ENCODE results near the gene AQP6.

AQP6 gene

DNA sequence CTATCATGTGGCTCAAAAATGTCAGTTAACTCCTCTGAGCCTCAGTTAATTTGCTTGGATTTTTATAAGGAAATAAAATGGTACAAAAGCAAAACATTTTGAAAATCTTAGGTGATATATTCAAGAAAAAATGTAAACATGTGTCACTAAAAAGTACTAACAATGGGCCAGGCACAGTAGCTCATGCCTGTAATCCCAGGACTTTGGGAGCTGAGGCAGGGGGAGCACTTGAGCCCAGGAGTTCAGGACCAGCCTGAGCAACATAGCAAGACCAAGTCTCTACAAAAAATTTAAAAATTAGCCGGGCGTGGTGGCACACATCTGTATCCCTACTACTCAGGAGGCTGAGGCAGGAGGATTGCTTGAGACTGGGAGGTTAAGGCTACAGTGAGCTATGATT is 25.7 kb downstream of the AQP6 start:
- no peak for DNase-seq (ENCODE audit: low spot score)

DNA sequence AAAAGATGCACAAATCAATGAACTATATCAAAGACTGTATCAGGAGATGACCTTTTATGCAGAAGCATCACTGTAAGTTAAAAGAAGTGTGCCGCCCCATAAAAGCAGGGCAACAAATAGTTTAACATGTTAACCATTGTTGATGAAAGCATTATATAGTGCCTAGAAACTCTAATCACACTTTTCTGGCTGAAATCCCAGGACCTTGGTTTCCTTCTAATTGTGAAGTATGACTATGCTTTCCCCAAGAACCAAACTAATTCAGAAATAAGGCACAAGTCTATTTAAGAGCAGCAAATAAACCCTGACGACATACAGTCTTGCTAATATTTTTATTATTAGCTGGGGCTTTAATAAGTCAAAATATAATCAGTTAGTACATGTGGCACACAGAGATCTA is 30.8 kb downstream of the AQP6 start:
- no peak for DNase-seq (ENCODE audit: low spot score)

DNA sequence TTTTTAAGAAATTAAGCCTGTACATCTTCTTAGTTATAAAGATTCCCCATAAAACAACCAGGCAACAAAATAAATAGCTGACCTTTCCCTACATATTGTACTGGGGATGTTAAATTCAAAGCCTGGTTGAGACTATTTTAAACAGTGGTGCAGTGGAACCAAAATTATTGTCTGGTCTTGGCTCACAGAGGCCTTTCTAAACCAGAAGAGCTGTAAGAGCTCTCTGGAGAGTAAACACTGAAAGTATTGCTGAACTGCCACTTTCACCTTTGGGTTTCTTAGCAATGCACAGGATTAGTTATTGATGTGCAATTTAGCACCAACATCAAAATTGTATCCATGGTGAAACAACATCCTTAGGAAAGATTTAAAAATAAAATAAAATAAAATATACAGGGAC is 31.9 kb downstream of the AQP6 start:
- DNase-seq (ENCODE audit: low spot score) = no peak

DNA sequence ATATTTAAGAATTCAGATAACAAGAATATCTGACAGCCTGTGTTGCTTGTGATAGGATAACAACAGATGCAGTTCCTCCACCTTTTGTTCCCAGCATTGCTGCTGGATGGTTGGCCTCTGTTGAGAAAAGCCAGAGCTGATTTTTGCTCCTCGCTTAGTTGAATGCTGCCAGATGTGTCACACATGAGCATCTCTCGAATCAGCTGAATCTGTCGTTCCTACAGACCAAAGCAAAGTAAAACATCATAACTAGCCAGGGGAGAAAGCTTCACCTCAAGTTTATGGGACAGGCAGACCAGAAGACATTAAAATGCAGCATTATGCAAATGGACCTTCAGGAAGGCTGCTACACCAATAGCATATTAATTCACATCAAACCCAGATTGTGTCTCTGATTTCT is 32.4 kb downstream of the AQP6 start:
- DNase-seq (ENCODE audit: low spot score) = no peak

DNA sequence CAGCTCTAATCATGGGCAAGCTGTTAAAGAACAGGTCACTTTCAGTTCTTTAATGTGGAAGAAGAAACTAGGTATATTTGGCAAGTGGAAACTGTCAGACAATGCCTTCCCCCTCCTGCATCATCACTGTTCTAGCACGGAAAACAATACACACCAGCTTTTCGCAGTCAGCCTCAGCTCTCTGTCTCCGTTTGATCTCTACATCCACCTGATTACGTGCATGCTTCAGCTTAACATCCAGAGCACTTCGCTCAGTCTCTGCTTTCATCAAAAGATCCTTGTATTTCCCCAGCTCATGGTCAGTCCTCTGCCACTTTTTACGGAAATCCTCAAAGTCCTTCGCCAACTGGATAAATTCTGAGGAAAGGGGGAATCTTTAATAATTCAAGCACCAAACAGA is 33.5 kb downstream of the AQP6 start:
- no peak for DNase-seq (ENCODE audit: low spot score)

DNA sequence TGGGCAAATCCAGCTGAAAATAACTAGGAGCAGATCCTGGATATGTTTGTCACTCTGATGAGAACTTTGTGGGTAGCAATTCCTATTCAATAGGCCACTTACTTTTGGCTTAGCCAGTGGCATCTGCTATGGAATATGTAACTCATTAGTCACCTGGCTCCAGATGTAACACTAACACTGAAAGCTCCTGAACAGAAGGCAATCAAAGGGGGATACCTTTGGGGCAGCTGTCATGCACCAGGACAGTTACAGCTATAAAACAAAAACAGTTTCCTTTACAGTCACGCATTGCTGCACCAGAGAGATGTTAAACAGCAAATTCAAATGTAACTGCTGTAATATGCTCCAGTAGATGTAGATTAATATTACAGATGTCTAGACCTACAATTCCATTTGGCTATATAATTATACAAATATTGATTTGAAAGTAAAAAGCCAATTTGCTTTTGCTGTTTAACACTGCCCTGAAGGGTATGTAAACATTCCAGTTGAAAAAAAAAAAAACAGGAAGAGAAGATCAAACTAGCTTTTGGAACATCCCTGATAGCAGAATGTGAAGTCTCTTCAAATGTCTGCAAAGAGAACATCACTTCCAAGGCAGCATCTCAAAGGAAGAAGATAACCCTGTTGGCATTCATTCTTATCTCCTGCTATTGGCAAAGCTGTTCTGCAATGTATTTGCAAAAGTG is 34.2 kb downstream of the AQP6 start:
- peak; percentile 80 for DNase-seq (ENCODE audit: low spot score)

DNA sequence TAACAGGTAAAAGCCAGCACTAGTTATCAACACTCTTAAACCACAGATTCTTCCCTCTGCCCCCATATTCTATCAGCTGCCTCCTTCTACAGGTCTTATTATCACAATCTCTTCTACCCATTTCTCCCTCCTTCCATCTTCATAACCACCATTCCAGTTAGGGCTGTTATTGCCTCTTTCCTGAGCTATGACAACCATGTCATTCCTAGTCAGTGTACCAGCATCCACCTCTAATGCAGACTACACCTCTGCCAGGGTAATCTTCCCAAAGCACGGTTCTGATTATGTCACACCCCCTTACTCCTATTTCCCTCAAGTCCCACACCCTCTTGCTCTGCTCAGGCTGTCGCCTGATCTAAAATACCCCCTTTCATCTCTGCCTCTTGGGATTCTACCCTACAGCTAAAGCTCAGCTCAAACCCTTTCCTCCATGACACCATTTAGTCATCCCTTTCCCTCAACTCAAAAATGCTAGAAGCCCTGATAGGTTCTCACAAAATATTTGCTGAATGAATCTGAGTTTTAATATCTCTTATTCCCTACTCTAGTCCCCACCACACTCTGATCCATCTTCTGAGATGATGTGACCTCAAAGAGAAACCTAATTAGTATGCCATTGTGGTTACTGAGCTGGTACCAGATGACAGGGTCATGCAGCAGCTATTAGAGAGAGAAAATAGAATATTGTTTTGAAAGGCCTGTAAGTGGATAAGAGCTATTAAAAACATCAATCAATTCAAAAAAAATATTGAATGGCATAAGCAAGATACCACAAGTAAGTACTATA is 40.8 kb downstream of the AQP6 start:
- no peak for DNase-seq (ENCODE audit: low spot score)

DNA sequence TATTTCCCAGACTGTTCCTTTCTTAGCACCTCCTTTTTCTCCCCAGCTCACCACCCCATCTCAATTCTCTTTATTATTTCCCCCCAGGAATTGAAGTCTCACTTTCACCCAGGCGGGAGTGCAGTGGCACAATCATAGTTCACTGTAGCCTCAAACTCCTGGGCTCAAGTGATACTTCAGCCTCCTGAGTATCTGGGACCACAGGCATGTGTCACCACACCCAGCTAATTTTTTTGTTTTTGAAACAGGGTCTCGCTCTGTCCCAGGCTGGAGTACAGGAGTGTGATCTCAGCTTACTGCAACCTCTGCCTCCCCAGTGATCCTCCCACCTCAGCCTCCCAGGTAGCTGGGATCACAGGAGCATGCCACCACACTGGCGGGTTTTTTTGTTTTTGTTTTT is 41.6 kb downstream of the AQP6 start:
- DNase-seq (ENCODE audit: low spot score) = no peak

DNA sequence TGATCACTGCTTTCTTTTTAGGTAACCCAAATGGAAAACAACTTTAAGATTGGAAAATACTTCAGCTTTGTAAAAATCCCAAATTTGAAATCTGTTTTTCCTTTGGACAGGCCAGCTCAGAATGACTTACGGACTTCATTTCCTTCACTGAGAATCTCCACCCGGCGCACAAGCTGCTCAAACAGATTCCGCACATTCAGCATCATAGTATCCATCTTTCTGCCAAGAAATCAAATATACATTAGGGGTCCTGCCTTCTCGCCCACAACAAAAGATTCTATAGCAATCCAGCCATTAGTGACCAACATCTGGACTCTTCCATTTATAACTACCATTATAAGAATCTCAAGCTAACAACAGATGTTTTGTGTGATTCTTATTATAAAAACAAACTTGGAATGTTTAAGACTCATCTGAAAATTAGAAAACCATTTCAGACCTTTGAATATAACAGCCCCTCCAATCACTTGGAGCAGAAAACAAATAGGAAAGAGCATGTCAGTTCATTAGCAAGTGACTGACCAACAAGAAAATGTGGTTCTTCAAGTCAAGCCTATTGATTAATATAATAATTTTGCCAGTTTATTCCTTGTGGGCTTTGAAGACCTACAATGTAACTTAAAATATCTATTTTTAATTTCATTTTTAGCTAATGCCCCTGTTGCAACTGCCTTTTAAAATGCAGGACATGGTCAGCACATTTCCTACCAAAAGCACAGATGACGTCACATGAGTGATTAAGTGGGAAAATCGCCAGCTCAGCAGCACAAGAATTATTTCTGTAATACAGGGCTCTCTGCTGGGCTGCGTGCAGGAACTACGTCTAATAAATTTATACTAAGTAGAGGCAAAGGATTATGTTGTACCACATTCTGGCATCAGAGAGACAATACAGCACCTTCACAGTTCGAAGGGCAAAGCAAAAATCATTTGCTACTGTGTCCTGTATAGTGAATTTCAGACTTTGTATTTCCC is 44.0 kb downstream of the AQP6 start:
- DNase-seq (ENCODE audit: low spot score) = peak; percentile 59

DNA sequence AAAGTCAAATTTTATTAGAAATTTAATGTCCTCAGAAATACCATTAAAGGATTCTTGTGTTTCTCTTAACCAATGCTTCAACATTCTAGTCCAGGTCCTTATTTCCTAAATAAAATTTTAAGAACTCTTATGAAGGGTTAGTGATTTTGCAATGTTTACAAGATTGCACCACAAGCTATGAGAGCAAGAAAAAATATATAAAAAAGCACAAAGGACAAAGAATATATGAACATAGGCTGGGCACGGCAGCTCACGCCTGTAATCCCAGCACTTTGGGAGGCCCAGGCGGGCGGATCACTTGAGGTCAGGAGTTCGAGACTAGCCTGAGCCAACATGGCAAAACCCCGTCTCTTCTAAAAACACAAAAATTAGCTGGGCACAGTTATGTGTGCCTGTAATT is 44.9 kb downstream of the AQP6 start:
- DNase-seq (ENCODE audit: low spot score) = no peak

DNA sequence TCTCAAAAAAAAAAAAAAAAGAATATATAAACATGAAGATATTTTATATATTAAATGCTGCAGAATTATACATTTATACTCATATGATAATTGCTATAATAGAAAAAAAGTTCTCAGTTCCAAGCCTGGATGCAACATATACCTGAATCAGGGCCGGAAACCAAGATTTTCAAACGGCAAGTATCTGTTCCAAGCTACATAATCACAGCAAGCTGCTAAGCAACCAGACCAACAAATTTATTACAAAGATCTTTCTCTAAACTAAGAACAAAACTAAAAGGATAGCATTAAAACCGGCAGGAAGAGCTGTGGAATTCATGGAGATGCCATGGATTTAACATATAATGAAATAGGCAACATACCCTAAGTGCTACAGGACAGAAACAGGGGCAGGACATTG is 45.4 kb downstream of the AQP6 start:
- no peak for DNase-seq (ENCODE audit: low spot score)

DNA sequence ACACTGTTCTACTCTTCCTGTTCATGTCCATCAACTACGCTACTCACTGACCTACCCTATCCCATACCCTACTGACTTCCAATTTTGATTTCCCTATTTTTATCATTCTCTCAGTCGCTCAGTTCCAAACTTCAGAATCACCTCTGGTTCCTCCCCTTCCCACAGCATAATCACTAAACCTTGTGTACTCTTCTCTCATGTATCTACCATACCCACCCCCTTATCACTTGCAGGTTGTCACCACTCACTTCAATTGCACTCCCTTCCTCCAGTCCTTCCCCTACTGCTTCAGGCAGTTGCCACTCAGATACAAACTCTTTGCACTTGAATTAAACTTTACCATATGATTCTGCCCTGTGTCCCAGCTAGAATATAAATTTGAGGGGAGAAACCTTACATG is 46.2 kb downstream of the AQP6 start:
- no peak for DNase-seq (ENCODE audit: low spot score)

DNA sequence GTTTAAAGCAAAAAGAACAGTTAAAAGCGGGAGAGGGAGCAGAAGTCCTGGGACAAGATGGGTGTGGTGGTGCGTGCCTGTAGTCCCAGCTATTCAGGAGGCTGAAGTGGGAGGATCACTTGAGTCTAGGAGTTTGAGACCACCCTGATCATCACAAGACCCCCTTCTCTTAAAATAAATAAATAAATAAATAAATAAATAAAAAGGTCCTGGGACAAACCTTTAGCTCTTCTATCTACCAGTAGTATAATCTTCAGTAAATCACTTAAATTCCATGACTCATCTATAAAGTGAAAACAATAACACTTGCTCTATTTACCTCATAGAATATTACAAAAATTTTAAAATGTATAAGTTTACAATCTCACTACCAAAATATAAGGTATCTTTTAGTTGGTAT is 46.8 kb downstream of the AQP6 start:
- DNase-seq (ENCODE audit: low spot score) = no peak

DNA sequence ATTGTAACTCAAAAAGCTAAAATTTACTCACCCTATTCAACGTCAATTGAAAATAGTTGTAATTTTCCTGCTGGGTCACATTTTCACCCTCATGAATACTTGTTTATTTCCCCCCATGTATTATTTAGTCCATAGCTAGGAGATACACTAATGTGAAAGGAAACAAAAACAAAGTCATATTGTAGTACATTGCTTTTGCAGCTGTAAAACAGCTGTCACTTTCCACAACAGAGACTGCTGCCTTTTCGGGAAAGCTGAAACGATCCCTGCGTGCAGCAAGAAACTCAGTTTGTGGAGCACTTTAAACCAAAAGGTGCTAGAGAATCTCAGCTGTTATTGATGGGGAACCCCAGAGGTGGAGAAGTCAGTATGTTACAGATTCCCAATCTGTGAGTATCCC is 48.3 kb downstream of the AQP6 start:
- DNase-seq (ENCODE audit: low spot score) = no peak

DNA sequence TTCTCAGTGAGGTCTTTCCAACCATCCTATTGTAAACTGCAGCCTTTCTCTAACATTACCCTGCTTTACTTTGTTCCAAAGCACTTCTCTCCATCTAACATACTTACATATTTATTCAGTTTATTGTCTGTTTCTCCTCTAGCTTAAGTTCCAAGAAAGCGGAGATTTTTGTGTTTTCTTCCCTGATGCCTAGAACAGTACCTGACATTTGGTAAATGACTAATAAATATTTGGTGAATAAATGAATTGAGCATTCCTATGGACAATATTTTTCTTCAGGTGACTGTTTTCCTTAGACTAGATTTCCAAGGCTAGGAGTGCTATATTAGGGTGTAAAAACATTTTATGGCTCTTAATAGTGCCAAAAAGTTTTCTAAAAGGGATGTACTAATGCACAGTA is 50.2 kb downstream of the AQP6 start:
- DNase-seq (ENCODE audit: low spot score) = no peak

DNA sequence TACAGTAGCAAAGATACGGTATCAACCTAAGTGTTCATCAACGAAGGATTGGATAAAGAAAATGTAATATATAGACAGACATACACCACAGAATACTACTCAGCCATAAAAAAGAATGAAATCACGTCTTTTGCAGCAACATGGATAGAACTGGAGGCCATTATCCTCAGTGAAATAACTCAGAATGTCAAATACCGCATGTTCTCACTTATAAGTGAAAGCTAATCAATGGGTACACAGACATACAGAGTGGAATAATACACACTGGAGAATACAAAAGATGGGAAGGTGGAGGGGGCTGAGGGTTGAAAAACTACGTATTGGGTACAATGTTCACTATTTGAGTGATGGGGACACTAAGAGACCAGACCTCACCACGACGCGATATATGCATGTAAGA is 51.5 kb downstream of the AQP6 start:
- no peak for DNase-seq (ENCODE audit: low spot score)

DNA sequence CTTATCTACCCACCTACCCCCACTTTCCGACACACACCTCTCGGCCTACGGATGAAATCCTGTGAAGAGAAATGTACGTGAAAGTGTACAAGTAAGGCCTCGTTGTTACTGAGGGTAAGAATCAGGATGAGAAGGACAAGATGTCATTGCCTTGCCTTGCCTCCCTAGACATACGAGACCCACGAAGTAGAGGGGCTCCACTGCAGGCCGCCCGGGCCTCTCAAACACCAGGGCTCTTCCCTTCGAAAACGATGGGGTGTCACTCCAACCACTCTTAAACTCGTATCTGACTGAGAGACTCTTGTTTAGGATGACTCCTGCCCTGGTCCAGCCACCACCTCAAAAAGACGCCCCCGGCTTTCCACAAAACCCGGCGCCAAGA is 52.0 kb downstream of the AQP6 start:
- peak; percentile 23 for DNase-seq (ENCODE audit: low spot score)

DNA sequence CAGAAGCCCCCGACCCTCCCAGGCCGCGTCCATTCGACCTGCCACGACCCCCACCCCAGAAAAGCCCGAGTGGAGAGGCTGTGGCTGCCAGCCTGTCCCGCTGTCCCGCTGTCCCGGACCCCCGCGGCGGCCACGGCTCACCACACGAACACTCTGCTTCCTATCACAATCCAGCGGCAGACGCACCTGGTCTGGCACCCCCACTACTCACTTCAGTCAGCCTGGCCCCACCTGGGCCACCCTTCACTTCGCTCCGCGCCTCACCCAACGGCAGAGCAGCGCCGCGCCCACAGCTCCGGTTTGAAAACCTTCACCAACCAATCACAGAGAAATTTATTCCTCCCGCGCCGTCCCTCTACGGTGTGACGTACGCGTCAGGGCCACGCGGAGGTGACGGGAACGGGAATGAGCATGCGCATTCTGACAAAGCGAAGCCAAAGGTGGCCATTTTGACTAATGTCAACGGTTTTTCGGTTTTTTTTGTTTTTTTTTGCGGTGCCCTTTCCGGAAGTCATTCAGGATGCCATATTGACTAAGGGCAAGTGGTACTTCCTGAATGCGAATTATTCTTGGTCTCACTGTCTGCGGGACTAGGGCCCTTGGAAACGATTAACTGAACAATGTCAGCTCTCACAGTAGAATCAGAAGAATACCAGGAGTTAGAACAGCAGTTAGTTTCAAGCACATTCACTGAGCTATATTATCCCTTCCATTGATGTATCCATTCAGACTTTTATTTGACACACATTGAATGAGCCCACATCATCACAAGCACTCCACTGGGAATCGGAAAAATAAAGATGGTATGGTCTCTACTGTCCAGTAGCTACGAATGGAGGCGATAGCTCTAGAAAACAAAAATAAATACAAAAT is 52.7 kb downstream of the AQP6 start, which contains the start of gene RACGAP1:
Gene RACGAP1 (minus strand): TSS at position 308 of the 873 bp plus-strand sequence. CDS start 8,779 bp downstream, outside the sequence.
- DNase-seq (ENCODE audit: low spot score) = peak; percentile 99

DNA sequence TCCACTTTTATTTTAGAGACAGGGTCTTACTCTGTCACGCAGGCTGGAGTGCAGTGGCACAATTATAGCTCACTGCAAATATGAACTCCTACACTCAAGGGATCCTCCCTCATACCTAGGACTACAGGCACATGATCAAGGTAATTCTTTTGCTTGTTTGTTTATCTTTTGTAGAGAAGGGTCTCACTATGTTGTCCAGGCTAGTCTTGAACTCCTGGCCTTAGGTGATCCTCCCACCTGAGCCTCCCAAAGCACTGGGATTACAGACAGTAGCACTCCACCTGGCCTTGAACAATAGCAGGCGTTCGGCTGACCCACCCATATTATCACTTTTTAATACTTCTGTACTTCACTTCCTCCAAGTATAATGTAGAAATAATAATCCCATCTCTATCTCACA is 53.9 kb downstream of the AQP6 start:
- no peak for DNase-seq (ENCODE audit: low spot score)

All from kidney tubule cell (primary cell).